Heart left ventricle (tissue), 13 donors: Measurements from ENCODE around the gene KLHL26.

ENCODE experiments used
- CTCF ChIP-seq, 12 donors: fragments of 200-600 bp; sonication (generic) in 4 of 12; IDR thresholded peaks; one replicate each; pipeline versions ENCODE4 v1.5.0 to v1.8.0; 2018 to 2022; ENCODE audit warnings: antibody characterized with exemption in 12 of 12, mild to moderate bottlenecking in 5 of 12
- POLR2A ChIP-seq, 2 donors: fragments of 450-650 bp; IDR thresholded peaks; one replicate each; pipeline ENCODE4 v1.6.1; 2017; ENCODE audit warnings: antibody characterized with exemption in 2 of 2, mild to moderate bottlenecking in 2 of 2, moderate library complexity in 2 of 2
- donor health status: ischemic (EF 13 %, LVEDD 7.1; RV severe dilation, severe dysfunction).
- donor health status: DM: no; HTN: yes; CAD: no.
- donor health status: DM: no; HTN: no; CAD: no.
- donor health status: ischemic (EF 25% LVEDD 6.9; RV normal size, moderate dysfunction).
- donor health status: ischemic (EF 25% LVEDD 5.7; RV mildly dilated, moderate dysfunction).
- donor health status: ischemic (EF 35%, LVEDD 5.7; RV mildly dilated, moderate dysfunction).
- donor health status: nonischemic (EF 11% LVEDD 7.7; RV severe dilation, severe dysfunction).
- donor health status: DM: yes; HTN: yes; CAD: no.
- donor health status: PGD.
- donor health status: ischemic (EF 29% LVEDD 5.4; RV normal size, mild dysfunction).
- donor health status: nonischemic (EF 23%, LVEDD 6.1; RV moderate dilation, normal function).

GRCh38 chr19:18588611-18589379 lies 48.0 kb upstream of the KLHL26 start, which contains the start of gene REX1BD:
- TF ChIP-seq CTCF (IDR thresholded peaks at IDR 0.05) (peak; percentile 83 to 98 (median 92)), POLR2A (IDR thresholded peaks at IDR 0.05) (peak in 1 of 2 donors; percentile 70)
